Measurements from ENCODE around the gene KHDC4.
"Not testable (repeated sequence)": the region's sequence is repeated elsewhere in the genome, so short reads cannot be mapped to it uniquely, and the experiment has no call there.

The KHDC4 gene

GRCh38 chr1:155942578-155943141 lies 8.4 kb upstream of the KHDC4 start:
- in situ Hi-C loops (cut with HindIII; ENCODE audit: low sequenced_read_pairs) = no loop called here

GRCh38 chr1:155941845-155942531 lies 7.8 kb upstream of the KHDC4 start:
- in situ Hi-C loops (cut with HindIII; ENCODE audit: low sequenced_read_pairs) = no loop called here

- in situ Hi-C loops (cut with HindIII; ENCODE audit: low sequenced_read_pairs) = no loop called here
Measured at GRCh38 chr1:155940993-155941844, 7.0 kb upstream of the KHDC4 start, which contains the start of gene RXFP4. TSS of gene RXFP4 (plus strand) at chr1:155941638. CDS start at chr1:155941710, 72 bp downstream.

GRCh38 chr1:155940482-155940992 lies 6.3 kb upstream of the KHDC4 start:
- in situ Hi-C loops (cut with HindIII; ENCODE audit: low sequenced_read_pairs) = no loop called here

- in situ Hi-C loops (cut with HindIII; ENCODE audit: low sequenced_read_pairs) = no loop called here
Measured at GRCh38 chr1:155938220-155938627, 4.0 kb upstream of the KHDC4 start.

GRCh38 chr1:155934936-155935590 lies 850 bp upstream of the KHDC4 start:
- in situ Hi-C loops (cut with HindIII; ENCODE audit: low sequenced_read_pairs) = no loop called here

GRCh38 chr1:155933591-155934096 lies 569 bp downstream of the KHDC4 start:
- in situ Hi-C loops (cut with HindIII; ENCODE audit: low sequenced_read_pairs) = no loop called here

GRCh38 chr1:155932487-155932886 lies 1.7 kb downstream of the KHDC4 start:
- in situ Hi-C loops (cut with HindIII; ENCODE audit: low sequenced_read_pairs) = no loop called here

- in situ Hi-C loops (cut with HindIII; ENCODE audit: low sequenced_read_pairs) = no loop called here
Measured at GRCh38 chr1:155932081-155932480, 2.1 kb downstream of the KHDC4 start.

GRCh38 chr1:155931332-155932038 lies 2.7 kb downstream of the KHDC4 start:
- in situ Hi-C loops (cut with HindIII; ENCODE audit: low sequenced_read_pairs) = no loop called here

- in situ Hi-C loops (cut with HindIII; ENCODE audit: low sequenced_read_pairs) = not testable (repeated sequence)
Measured at GRCh38 chr1:155930725-155931124, 3.5 kb downstream of the KHDC4 start.

GRCh38 chr1:155929057-155929456 lies 5.2 kb downstream of the KHDC4 start:
- in situ Hi-C loops (cut with HindIII; ENCODE audit: low sequenced_read_pairs) = no loop called here

- in situ Hi-C loops (cut with HindIII; ENCODE audit: low sequenced_read_pairs) = no loop called here
Measured at GRCh38 chr1:155925506-155925905, 8.7 kb downstream of the KHDC4 start.

GRCh38 chr1:155920717-155921116 lies 13.5 kb downstream of the KHDC4 start:
- in situ Hi-C loops (cut with HindIII; ENCODE audit: low sequenced_read_pairs) = no loop called here

GRCh38 chr1:155919801-155920200 lies 14.4 kb downstream of the KHDC4 start:
- in situ Hi-C loops (cut with HindIII; ENCODE audit: low sequenced_read_pairs) = no loop called here

- in situ Hi-C loops (cut with HindIII; ENCODE audit: low sequenced_read_pairs) = no loop called here
Measured at GRCh38 chr1:155918660-155919059, 15.6 kb downstream of the KHDC4 start.

GRCh38 chr1:155913969-155914757 lies 20.1 kb downstream of the KHDC4 start:
- in situ Hi-C loops (cut with HindIII; ENCODE audit: low sequenced_read_pairs) = no loop called here

GRCh38 chr1:155912056-155912536 lies 22.1 kb downstream of the KHDC4 start:
- in situ Hi-C loops (cut with HindIII; ENCODE audit: low sequenced_read_pairs) = no loop called here
